Activated naive CD8-positive, alpha-beta T cell treated with anti-CD3 and anti-CD28 coated beads, Interleukin-2, amount 10 ng/mL, durations not matched to agents 7 days and 5 days (primary cell): ENCODE measurements around the gene CFLAR. TPM values are rescaled to one million over a fixed set of nuclear protein-coding genes. Genes with fewer than 3 reads are reported as not detected.

Experiments
- ATAC-seq: fragments of 150-1000 bp; cut with Tn5 transposase; one replicate; pipeline ENCODE4 v1.10.0; 2021; ENCODE audit warnings: low read depth, moderate library complexity
- POLR2A ChIA-PET: fragments of 350-600 bp; sonication (Branson Sonifier 250); formaldehyde crosslinking; loops from one replicate; lab custom pipeline; 2021; ENCODE audit warnings: antibody characterized with exemption; lab: Charles Lee
- DNase-seq: peaks from one replicate; pipeline ENCODE4 v3.0.0; 2021
- H3K27ac Mint-ChIP-seq: one replicate; pipeline ENCODE4 v1.8.0; 2022; ENCODE audit warnings: mild to moderate bottlenecking, mixed read lengths
- H3K27me3 Mint-ChIP-seq: one replicate; pipeline ENCODE4 v1.8.0; 2022; ENCODE audit warnings: mild to moderate bottlenecking, moderate library complexity, mixed read lengths
- H3K36me3 Mint-ChIP-seq: one replicate; pipeline ENCODE4 v1.8.0; 2021; ENCODE audit warnings: mild to moderate bottlenecking, mixed read lengths
- H3K4me1 Mint-ChIP-seq: one replicate; pipeline ENCODE4 v1.8.0; 2021; ENCODE audit warnings: mixed read lengths
- H3K4me3 Mint-ChIP-seq: one replicate; pipeline ENCODE4 v1.8.0; 2022; ENCODE audit warnings: mild to moderate bottlenecking, moderate library complexity, mixed read lengths
- H3K9me3 Mint-ChIP-seq: one replicate; pipeline ENCODE4 v1.8.0; 2021; ENCODE audit warnings: mixed read lengths
- total RNA-seq, 2 experiments: library from RNA; stranded (reverse); gene quantifications; one replicate each; pipeline ENCODE4 v1.2.3, GENCODE V29; 2021

Gene CFLAR
- total RNA-seq = 100 to 1,000 TPM; 139 to 140 TPM

DNA sequence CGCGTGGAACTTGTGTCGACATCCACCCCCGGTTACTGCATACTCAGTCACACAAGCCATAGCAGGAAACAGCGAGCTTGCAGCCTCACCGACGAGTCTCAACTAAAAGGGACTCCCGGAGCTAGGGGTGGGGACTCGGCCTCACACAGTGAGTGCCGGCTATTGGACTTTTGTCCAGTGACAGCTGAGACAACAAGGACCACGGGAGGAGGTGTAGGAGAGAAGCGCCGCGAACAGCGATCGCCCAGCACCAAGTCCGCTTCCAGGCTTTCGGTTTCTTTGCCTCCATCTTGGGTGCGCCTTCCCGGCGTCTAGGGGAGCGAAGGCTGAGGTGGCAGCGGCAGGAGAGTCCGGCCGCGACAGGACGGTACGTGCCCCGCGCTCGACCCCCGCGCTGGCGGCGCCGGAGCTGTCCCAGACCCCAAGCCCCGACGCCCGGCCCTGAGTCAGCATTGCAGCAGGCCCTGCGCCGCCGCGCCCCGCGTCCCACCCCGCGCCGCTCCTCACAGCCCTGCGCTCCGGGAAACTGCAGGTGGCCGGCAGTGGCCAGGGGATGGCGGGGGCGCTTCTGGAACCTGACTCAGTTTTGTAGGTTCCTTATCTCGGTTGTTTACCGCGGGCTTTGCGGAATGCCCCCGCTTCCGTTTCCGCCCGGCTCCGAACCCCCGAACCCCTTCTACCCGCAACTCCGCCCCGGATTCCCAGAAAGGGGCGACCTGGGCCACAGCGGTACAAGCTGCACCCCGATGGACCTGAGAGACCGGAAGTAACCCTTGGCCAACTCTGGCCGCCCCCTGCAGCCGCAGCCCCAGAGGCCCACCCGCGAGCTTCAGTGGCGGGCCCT, at the start of gene CFLAR:
Gene CFLAR, plus strand, starts transcription at position 50 of the 844 bp plus-strand sequence. CDS start 13,702 bp downstream, outside the sequence.
- DNase-seq (peak; percentile 91), ATAC-seq (peak; percentile 51)
- Mint-ChIP-seq H3K36me3 (peaks cover 17% of the 10 kb centered on the region), H3K9me3 (no peaks in the 10 kb centered on the region), H3K27me3 (no peaks in the 10 kb centered on the region), H3K27ac (peak within 1 kb of the TSS; percentile 99), H3K4me3 (peak within 1 kb of the TSS; percentile 89), H3K4me1 (peaks cover 29% of the 10 kb centered on the region)
- POLR2A ChIA-PET = interaction anchor here (0.5 to 5.3 kb wide), 21 partner anchors 8 to 405 kb away, joined by 3 to 46 read pairs (median 7); partner anchors contain the start of genes CASP10, CASP8, CLK1 and HYCC2

DNA sequence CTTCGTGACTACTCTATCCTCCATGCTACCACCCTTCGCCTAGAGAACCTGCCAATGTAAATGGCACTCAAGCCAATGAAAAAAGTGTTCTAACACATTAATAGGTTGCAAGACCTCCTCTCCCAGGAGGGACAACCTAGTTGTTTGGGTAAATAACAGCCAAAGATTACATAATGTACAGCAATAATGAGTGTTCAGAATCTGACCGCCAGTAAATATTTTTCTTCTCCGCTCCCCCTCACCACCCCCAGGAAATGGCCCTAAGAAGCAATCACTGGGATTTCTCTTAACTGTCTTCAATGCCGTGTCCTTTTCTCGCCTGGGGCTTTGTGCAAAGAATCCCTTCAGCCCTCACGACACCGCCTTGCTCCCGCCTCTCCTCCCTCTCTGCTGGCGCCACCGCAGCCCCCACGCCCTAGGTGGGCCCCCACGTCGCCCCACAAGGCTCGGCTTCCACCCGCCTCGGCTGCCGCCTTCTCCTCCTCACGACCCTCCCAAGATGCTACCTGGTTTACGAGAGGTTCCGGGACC, 45.0 kb upstream of the CFLAR start:
- DNase-seq = no peak
- Mint-ChIP-seq H3K4me3 (peak overlapping the region; percentile 90), H3K36me3 (no peaks in the 10 kb centered on the region), H3K27ac (peak overlapping the region; percentile 87), H3K9me3 (no peaks in the 10 kb centered on the region), H3K27me3 (no peaks in the 10 kb centered on the region), H3K4me1 (peaks cover 33% of the 10 kb centered on the region)
- ATAC-seq = peak; percentile 27
- POLR2A ChIA-PET = interaction anchor here (0.7 to 4.3 kb wide), 8 partner anchors 46 to 220 kb away, joined by 3 to 35 read pairs (median 8); partner anchors contain the start of genes CFLAR, NIF3L1, ORC2 and PPIL3

DNA sequence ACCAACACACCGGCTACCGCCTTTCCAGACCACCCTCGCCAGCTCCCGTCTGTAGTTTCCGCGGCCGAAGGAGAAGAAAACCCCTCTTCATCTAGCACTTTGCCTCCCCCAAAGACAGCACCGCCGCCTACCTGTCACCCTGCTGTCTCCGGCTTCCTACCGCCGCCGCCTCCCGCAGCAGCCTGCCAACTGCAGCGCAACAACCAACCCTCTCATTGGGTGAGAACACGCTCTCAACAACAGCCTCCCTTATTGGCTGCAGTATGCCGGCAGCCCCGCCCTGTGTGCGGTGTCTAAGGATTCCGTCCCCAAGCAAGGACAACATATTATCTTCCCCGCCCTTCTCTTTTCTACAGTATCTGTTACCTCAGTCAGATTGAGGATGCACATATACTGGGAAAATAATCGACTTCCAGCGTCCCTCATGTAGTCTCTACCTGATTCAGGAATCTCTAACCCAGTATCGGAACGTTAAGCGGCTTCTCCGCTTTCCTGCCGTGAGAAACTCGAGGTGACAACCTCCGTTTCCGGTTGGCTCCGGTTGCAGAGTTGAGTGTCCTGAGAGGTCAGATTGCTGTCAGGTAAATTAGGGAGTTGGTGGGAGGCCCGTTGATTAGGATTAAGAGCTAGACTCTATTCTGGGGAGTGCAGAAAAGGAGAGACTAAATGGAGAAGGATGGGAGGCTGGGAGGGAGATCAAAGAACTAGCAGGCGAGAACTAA, 44.3 kb upstream of the CFLAR start, which contains the start of the genes HYCC2 and NDUFB3:
Gene HYCC2, minus strand, starts transcription at position 193 of the 722 bp plus-strand sequence. CDS start 47,662 bp downstream, outside the sequence.
Gene NDUFB3, plus strand, starts transcription at position 523 of the 722 bp plus-strand sequence. CDS start 6,882 bp downstream, outside the sequence.
- Mint-ChIP-seq H3K27me3 (no peaks in the 10 kb centered on the region), H3K4me3 (peak within 1 kb of the TSS; percentile 90), H3K9me3 (no peaks in the 10 kb centered on the region), H3K36me3 (no peaks in the 10 kb centered on the region), H3K27ac (peak within 1 kb of the TSS; percentile 87), H3K4me1 (peaks cover 32% of the 10 kb centered on the region)
- ATAC-seq (peak; percentile 97), DNase-seq (peak; percentile 88)
- POLR2A ChIA-PET = interaction anchor here (0.6 to 3.9 kb wide), 7 partner anchors 11 to 162 kb away, joined by 3 to 35 read pairs (median 8); partner anchors contain the start of gene CFLAR

DNA sequence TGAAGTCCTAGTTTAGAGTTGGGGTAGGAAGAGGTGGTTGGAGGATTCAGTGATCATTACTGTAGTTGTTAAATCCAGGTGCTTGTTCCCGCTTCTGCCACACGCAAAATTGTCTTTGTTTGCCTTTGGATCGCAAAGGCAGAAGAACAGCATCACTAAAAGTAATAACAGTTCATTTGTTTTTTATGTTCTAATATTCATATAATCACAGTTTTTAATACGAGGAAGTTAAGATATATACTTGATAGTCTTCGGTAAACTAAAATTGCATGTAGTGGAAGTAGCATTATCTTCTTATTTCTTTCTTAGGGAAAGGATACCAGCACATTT, 43.8 kb upstream of the CFLAR start:
- Mint-ChIP-seq H3K9me3 (no peaks in the 10 kb centered on the region), H3K4me1 (peaks cover 29% of the 10 kb centered on the region), H3K27ac (peak overlapping the region; percentile 87), H3K36me3 (no peaks in the 10 kb centered on the region), H3K27me3 (no peaks in the 10 kb centered on the region), H3K4me3 (peak overlapping the region; percentile 90)
- POLR2A ChIA-PET = interaction anchor here (0.6 to 3.9 kb wide), 5 partner anchors 10 to 163 kb away, joined by 3 to 35 read pairs (median 8); partner anchors contain the start of gene CFLAR
- ATAC-seq (peak; percentile 1), DNase-seq (no peak)

DNA sequence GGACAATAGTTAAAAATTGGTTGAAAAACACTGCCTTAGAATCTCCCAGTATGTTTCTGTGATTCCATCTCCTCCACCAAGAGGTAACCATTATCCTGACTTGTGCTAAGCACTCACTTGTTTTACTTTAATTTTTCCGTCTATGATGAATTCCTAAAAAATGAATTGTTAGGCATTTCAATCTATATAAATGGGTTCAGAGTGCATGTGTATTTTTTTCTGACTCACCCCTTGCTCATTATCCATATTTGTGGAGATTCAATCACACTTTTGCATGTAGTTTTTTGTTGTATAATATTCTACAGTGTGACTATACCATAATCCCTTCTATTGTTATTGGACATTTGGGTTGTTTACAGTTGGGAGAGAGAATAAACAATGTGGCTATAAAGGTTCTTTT, 42.9 kb upstream of the CFLAR start:
- Mint-ChIP-seq H3K36me3 (no peaks in the 10 kb centered on the region), H3K27ac (peak overlapping the region; percentile 31), H3K9me3 (no peaks in the 10 kb centered on the region), H3K4me3 (peak overlapping the region; percentile 90), H3K4me1 (peaks cover 29% of the 10 kb centered on the region), H3K27me3 (no peaks in the 10 kb centered on the region)
- DNase-seq (no peak), ATAC-seq (no peak)
- POLR2A ChIA-PET = interaction anchor here (1.1 to 3.9 kb wide), 2 partner anchors 44 to 47 kb away, joined by 11 to 35 read pairs; partner anchors contain the start of gene CFLAR

DNA sequence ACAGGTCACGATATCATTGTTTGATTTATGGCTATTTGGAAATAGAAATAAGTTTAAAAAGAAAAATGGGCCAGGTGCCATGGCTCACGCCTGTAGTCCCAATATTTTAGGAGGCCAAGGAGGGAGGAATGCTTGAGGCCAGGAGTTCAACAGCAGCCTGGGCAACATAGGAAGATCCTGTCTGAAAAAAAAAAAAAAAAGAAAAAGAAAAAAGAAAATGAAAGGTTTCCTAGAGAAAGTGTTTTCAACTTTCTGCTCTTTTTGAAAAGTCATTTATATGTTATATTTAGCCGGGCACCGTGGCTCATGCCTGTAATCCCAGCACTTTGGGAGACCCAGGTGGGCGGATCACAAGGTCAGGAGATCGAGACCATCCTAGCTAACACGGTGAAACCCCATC, 41.0 kb upstream of the CFLAR start:
- H3K27ac Mint-ChIP-seq = peak overlapping the region; percentile 24
- POLR2A ChIA-PET = interaction anchor here (0.7 kb wide), 1 partner anchor 36 kb away, joined by 3 read pairs; no protein-coding TSS in a partner anchor

DNA sequence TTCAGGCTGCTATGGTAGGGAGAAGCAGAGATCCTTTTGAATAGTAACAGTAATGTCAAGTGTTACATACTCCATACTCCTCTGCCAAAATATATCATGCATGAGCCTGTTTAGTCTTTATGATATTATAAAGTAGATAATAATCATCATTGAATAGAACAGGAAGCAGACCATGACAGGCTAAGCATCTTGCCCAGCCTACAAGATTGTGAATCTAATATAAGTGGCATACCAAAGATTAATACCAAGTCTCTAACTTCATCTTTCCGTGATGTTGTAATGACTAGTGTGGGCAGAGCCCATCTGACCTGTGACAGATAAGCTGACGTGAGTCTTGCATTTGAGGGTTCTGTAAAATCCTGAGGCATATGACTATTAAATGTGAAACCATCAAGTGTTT, 31.1 kb upstream of the CFLAR start:
- Mint-ChIP-seq H3K4me1 (no peaks in the 10 kb centered on the region), H3K36me3 (peaks cover 20% of the 10 kb centered on the region), H3K27ac (no peak overlapping the region), H3K9me3 (no peaks in the 10 kb centered on the region), H3K27me3 (no peaks in the 10 kb centered on the region), H3K4me3 (no peak overlapping the region)
- POLR2A ChIA-PET = interaction anchor here (0.6 kb wide), 1 partner anchor 194 kb away, joined by 3 read pairs; no protein-coding TSS in a partner anchor
- DNase-seq = no peak
- ATAC-seq = no peak

More for the DNA sequence above, 41.0 kb upstream of the CFLAR start:
- Mint-ChIP-seq H3K9me3 (no peaks in the 10 kb centered on the region), H3K27me3 (no peaks in the 10 kb centered on the region), H3K4me3 (peak overlapping the region; percentile 10), H3K36me3 (peaks cover 2% of the 10 kb centered on the region), H3K4me1 (peaks cover 17% of the 10 kb centered on the region)
- ATAC-seq (no peak), DNase-seq (no peak)

DNA sequence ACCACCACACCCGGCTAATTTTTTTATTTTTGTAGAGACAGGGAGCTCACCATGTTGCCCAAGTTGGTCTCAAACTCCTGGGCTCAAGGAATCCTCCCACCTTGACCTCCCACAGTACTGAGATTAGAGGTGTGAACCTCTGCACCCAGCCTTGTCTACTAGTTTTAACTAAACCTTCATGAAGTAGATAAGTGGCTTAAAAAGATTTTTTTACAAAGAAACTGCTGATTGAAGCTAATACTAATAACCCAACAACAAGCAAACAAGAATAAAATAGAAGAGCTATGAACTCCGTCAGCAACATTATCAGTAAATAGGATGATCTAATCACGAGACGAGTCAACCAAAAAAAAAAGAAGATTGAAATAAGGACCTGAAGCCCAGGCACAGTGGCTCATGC, 25.4 kb upstream of the CFLAR start:
- ATAC-seq = no peak
- DNase-seq = no peak
- Mint-ChIP-seq H3K9me3 (no peaks in the 10 kb centered on the region), H3K27me3 (no peaks in the 10 kb centered on the region), H3K27ac (no peak overlapping the region), H3K36me3 (peaks cover 17% of the 10 kb centered on the region), H3K4me3 (no peak overlapping the region), H3K4me1 (no peaks in the 10 kb centered on the region)
- POLR2A ChIA-PET = no interaction called here

DNA sequence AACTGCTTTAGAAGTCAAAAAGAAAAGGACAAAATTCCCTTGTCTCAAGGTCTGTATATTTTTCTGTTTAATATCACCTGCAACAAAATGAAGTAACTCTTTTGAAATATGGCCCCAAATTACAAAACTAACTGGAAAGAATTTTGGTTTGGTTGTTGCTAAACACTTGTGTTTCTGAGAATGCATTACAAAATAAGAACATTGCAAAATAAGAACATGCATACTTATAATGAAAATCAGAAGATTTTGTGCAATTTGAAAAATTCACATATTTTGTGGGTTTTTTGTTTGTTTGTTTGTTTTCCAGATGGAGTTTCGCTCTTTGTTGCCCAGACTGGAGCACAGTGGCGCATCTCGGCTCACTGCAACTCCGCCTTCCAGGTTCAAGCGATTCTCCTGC, 22.4 kb upstream of the CFLAR start:
- no peak overlapping the region for H3K27ac Mint-ChIP-seq
- H3K36me3 Mint-ChIP-seq = peaks cover 4% of the 10 kb centered on the region
- POLR2A ChIA-PET = no interaction called here

DNA sequence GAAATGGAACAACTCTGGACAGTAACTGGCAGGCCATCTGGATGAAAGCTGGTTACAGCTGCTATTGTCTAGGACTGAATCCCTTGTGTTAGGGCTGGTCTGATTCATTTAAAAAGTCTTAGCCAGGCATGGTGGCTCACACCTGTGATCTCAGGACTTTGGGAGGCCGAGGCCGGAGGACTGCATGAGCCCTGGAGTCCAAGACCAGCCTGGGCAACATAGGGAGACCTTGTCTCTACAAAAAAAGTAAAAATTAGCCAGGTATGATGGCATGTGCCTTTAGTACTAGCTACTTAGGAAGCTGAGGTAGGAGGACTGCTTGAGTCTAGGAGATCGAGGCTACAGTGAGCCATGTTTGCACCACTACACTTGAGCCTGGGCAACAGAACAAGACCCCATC, 15.5 kb upstream of the CFLAR start:
- DNase-seq = no peak
- no peaks in the 10 kb centered on the region for H3K27me3 Mint-ChIP-seq

More for the DNA sequence above, 22.4 kb upstream of the CFLAR start:
- Mint-ChIP-seq H3K9me3 (no peaks in the 10 kb centered on the region), H3K4me1 (no peaks in the 10 kb centered on the region), H3K4me3 (no peak overlapping the region), H3K27me3 (no peaks in the 10 kb centered on the region)
- ATAC-seq (no peak), DNase-seq (no peak)

DNA sequence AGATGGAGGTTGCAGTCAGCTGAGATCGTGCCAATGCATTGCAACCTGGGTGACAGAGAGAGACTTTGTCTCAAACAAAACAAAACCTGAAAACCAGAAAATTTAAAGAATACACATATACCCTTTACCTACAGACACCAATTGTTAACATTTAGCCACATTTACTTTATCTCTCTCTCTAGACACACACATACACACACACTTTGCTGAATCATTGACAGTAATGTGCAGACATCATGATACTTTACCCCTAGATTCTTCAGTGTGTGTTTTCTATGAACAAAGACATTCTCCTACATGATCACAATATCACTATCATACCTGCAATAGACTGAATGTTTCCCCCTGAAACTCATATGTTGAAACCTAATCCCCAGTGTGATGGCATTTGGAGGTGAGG, 10.2 kb upstream of the CFLAR start:
- POLR2A ChIA-PET = no interaction called here
- H3K27me3 Mint-ChIP-seq = no peaks in the 10 kb centered on the region
- no peak overlapping the region for H3K27ac Mint-ChIP-seq
- H3K9me3 Mint-ChIP-seq = no peaks in the 10 kb centered on the region
- ATAC-seq (no peak), DNase-seq (no peak)
- H3K4me1 Mint-ChIP-seq = peaks cover 2% of the 10 kb centered on the region
- peaks cover 3% of the 10 kb centered on the region for H3K36me3 Mint-ChIP-seq
- H3K4me3 Mint-ChIP-seq = no peak overlapping the region

More for the DNA sequence above, 15.5 kb upstream of the CFLAR start:
- ATAC-seq = no peak
- no peak overlapping the region for H3K27ac Mint-ChIP-seq
- POLR2A ChIA-PET = interaction anchor here (0.5 to 1.2 kb wide), 5 partner anchors 13 to 272 kb away, joined by 3 to 5 read pairs (median 3); partner anchors contain the start of gene NIF3L1
- H3K4me3 Mint-ChIP-seq = no peak overlapping the region
- H3K4me1 Mint-ChIP-seq = no peaks in the 10 kb centered on the region
- no peaks in the 10 kb centered on the region for H3K36me3 Mint-ChIP-seq
- no peaks in the 10 kb centered on the region for H3K9me3 Mint-ChIP-seq

DNA sequence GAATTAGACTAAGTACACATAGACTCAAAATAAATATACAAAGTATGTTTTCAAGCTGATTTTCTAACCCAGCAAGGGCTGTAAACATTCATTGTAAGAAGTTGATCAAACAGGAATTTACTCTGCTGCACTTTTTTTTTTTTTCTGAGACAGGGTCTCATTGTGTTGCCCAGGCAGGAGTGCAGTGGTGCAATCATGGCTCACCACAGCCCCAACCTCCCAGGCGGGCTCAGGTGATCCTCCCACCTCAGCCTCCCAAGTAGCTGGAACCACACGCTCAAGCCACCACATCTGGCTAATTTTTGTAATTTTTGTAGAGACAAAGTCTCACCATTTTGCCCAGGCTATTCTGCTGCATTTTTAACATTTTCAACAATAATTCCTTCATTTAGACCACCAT, 8.3 kb upstream of the CFLAR start:
- Mint-ChIP-seq H3K27ac (no peak overlapping the region), H3K36me3 (peaks cover 3% of the 10 kb centered on the region), H3K4me3 (no peak overlapping the region), H3K9me3 (no peaks in the 10 kb centered on the region), H3K27me3 (no peaks in the 10 kb centered on the region), H3K4me1 (peaks cover 2% of the 10 kb centered on the region)
- ATAC-seq = no peak
- DNase-seq = no peak
- POLR2A ChIA-PET = interaction anchor here (0.7 to 1.6 kb wide), 3 partner anchors 9 to 75 kb away, joined by 3 to 7 read pairs (median 3); partner anchors contain the start of gene CFLAR
